AML-193 (cell line): ENCODE data around the gene MLXIPL.
"Not testable (repeated sequence)": the region's sequence is repeated elsewhere in the genome, so short reads cannot be mapped to it uniquely, and the experiment has no call there.

Experiments
- DNase-seq, 2 experiments: peaks; one replicate each; lab custom pipeline; 2025; lab: John Stamatoyannopoulos, UW

Gene MLXIPL

DNA sequence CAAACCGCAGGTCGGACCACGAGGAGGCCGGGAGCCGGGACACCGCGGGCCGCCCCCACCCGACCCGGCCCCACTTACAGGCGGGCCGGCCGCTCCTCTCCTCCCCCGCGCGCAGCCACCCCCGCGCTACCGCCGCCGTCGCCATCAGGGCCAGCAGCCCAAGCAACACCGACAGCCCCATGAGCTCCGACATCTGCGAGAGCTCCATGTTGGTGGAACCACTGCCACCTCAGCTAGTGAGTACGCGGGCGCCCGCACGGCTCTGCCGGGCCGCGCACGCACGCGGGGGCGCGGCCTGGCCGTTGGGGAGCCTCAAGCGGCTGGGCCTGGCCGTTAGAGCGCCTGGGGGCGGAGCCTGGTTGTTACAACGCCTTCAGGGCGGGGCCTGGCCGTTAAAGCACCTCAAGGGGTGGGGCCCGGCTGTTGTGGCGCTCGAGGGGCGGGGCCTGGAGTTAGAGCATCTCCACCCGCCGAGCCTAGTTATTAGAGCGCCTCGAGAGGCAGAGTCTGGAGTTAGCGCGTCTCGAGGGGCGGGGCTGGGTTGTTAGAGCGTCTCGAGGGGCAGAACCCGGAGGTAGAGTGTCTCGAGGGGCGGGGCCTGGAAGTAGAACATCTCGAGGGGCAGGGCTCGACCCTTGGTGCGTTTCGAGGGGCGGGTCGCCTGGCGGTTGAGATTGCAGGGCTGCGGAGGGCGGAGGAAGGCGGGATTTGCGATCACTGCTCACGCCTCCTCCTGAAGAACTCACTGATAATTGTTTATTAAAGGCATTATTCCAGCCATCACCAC lies 45.8 kb downstream of the MLXIPL start, which contains the start of gene TBL2:
Gene TBL2 (minus strand): TSS at position 238 of the 787 bp plus-strand sequence. CDS start 30 bp downstream, at position 208.
- DNase-seq = peak; percentile 97 to 98

- DNase-seq = no peak
Observed at GRCh38 chr7:73577627-73578341, 46.5 kb downstream of the MLXIPL start.

DNA sequence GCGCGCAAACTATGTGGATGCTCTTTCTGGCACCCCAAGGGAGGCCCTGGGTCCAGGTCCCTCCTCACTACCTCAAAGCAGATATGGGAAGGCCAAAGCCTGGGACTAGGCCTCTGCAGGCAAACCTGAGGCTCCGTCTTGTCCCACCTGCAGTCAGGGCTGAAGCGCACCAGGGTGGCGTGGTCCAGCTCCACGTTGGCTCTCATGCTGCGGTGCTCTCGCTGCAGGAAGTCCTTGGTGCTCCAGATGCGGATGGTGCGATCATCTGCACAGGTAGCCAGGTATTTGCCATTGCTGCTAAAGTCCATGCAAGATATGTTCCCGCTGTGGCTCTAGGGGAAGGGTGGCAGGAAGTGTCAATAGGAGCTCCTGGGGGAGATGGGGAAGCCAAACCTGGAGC lies 50.5 kb downstream of the MLXIPL start:
- no peak for DNase-seq

DNA sequence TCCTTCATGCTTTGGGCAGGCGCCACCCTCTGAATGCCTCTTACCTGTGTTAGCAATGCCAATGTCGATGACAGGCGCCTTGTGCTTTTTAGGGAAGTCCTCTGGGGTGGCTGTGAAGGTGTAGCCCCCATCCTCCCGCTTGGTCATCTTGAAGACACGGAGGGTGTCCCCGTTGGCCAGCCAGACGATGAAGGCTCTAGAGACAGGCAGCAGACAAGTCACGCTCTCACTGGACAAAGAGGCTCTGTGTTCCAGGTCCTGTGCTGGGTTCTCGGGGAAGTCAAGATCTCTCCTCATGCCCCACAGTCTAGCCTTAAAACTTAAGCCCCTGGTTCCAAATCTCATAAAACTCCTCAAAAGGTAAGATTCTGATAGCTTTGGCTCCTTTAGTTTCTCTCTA lies 51.0 kb downstream of the MLXIPL start:
- DNase-seq = no peak

GRCh38 chr7:73572767-73573186 lies 51.5 kb downstream of the MLXIPL start:
- DNase-seq = no peak

DNA sequence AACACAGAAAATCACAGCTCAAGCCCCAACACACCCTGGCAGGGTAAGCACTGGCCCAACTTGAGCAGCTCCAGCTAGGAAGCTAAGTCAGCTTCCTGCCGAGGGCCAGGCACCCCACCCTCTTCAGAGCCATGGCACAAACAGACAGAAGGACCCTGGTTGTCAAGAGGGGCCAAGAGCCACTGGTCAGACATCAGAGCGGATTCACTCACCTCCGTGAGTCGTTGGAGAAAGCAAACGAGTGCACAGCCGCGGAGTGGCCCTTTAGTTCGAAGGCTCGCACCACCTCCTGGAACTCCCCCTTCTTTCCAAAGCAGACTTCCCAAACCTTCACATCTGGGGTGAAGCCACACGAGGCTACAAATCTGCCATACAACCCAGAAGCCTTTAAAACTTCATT lies 53.3 kb downstream of the MLXIPL start:
- DNase-seq = no peak

DNA sequence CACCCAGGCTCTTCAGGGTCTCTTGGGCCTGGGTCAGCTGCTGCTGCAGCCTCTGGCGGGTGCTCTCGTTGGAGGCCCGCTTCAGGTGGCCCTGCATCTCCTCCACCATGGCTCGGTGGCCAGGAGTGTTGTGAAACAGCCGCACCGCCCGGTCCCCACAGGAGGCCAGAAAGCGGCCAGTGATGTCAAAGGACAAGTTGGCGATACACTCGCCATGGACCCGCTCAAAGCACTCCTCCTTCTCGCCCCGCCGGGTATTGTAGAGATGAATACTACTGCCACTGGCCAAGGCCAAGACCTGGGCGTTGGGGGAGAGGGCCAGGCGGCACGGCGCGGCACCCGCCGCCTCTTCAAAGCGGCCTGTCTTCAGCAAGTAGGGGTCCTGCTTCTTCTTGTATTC lies 53.8 kb downstream of the MLXIPL start:
- no peak for DNase-seq

- no peak for DNase-seq
Observed at GRCh38 chr7:73569042-73569608, 55.2 kb downstream of the MLXIPL start.

GRCh38 chr7:73567846-73568685 lies 56.3 kb downstream of the MLXIPL start:
- DNase-seq = no peak

GRCh38 chr7:73567140-73567539 lies 57.2 kb downstream of the MLXIPL start:
- DNase-seq = no peak

GRCh38 chr7:73566431-73566830 lies 57.9 kb downstream of the MLXIPL start:
- not testable (repeated sequence) for DNase-seq

DNA sequence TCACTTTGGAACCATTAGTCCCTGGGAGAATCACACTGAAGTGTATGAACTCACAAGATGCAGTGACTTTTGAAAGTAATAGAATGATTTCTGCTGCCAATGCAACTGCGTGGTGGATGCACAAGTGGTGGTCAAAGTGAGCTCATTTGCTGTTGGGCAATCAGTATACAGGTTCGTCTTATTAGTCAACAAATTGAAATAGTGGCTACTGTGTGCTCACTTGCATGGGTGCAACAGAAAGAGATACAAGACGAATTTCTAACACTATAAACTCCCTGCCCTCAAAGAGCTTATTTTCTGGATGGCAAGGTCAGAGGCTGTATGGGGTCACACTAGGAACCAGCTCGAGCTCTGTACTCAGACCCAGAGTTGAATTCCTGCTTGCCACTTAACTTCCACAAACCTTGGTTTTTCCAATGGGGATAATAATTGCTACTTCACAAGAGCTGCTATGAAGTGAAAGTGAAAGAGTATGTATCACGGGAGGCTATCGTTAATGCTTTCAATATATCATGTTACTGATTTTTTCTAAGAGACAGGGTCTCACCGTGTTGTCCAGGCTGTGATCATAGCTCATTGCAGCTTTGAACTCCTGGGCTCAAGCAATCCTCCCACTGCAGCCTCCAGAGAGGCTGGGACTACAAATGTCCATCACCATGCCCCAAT lies 58.5 kb downstream of the MLXIPL start:
- DNase-seq = no peak

DNA sequence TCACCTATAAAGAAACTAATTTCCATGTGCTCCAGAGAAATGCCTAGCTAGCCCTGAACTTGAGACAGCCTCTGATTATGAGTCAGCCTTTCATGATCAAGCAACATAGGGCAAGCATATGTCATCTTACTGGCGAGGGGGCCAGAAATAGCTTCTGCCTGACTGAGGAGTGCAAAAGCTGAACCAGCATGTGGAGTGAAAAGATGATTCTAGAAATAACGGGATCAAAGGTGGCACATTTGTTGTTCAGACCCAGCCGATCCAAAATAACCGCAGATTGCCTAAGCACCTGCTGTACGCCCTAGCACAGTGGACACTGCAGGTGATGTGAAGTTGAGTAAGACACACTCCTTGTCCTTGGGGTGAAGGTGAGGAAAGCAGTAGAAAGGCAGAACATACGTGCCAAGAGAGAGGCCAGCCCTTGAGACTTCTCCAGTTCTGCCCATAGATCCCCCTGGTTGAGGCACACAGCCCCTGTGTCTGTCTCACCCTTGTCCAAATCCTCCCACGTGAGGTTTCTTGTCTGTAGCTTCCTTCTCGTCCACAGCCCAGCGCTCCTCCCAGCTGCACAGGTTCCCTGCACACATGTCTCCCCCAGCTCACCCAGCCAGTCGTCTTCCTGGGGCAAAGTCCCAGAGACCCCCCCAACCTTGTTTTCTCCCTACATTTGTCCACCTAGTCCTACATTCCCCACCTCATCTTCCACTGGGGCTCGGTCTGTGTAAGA lies 64.0 kb downstream of the MLXIPL start:
- no peak for DNase-seq

DNA sequence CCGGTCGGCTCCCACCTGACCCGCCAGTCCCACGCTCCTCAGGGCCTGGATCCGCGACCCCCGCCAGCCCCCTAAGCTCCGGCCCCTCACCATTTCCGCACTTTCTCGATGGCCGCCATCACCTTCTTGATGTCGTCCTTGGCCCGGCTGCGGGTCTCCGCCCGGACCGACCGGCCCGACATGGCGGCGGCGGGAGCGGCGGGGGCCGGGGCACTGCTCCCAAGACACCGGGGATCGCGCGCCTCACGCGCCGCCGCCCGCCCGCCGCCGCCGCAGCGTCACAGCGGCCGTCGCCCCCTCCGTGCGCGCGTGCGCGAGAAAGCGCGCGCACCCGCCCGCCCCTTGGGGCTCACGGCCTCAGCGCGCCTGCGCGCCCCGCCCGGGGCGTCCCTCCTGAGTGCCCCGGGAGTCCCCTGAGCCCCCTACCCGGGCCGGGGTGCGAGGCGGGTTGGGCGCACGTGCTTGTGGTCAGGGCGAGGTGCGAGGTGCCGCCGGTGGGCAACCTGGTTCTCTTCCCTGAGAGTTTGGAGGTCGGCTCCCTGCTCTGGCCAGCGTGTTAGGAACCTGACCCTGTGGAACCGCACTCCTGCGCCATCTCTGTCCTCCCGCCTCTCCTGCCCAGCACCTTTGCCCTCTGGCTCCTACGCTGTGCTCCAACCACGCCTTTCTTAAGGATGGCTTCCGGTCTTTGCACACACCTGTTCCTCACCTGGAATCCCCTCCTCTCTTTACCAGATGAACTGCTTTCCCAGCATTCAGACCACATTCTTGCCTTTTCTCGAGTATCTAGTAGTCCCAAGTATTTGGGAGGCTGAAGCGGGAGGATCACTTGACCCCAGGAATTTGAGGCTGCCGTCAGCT lies 66.7 kb downstream of the MLXIPL start, which contains the start of gene BCL7B:
Gene BCL7B (minus strand): TSS at position 294 of the 861 bp plus-strand sequence. CDS start 112 bp downstream, at position 182.
- peak; percentile 38 to 45 for DNase-seq

- DNase-seq = peak; percentile 92 to 93
Observed at GRCh38 chr7:73557108-73557396, 67.3 kb downstream of the MLXIPL start.

DNA sequence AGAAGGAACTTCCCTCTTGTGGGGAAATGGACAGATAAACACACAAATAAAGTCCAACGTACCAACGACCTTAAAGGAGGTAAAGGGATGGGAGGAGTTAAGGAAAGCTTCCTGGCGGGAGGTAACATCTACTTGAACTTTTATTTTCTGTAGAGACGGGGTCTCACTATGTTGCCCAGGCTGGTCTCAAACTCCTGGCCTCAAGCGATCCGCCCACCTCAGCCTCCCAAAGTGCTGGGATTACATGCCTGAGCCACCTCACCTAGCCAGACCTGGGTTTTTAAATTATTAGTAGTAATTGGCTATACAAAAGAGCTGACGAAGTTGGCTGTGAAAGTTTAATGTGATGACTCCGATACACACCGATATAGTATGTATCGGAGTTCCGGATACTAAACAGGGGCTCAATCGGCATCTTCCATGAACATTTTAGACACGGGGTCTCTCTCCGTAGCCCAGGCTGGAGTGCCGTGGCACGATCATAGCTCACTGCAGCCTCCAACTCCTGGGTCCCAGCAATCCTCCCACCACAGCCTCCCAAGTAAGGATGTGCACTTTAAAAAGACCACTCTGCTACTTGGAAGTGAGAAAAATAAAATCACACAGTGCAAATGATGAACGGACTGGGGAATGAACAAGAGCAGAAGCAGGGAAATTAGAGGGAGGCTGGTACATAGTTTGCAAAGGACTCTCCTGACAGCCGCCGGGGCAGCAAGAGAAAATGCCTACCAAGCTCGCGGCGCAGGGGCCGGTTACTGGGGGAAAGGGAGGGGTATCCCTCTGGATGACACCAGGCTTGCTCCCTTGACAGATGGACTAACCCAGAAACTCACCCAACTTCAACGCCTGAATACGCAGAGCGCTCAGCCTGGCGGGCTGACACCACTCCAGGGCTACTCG lies 67.9 kb downstream of the MLXIPL start:
- DNase-seq = no peak

GRCh38 chr7:73555411-73555982 lies 68.8 kb downstream of the MLXIPL start:
- no peak for DNase-seq

DNA sequence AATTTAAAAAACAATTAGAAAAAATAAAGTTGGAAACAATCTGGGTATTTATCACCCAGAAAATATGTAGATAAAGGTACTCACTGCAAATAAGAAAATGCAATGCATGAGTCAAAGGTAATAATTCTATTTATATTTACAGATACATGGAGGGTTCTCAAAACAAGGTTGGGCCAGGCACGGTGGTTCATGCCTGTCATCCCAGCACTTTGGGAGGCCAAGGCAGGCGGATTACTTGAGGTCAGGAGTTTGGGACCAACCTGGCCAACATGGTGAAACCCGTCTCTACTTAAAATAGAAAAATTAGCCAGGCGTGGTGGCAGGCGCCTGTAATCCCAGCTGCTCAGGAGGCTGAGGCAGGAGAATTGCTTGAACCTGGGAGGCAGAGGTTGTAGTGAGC lies 74.2 kb downstream of the MLXIPL start:
- not testable (repeated sequence) for DNase-seq
